Calu3 (cell line): Measurements from ENCODE around the gene FSD2. TPM values are rescaled to one million over a fixed set of nuclear protein-coding genes. Genes with fewer than 3 reads are reported as not detected.
"Not testable (repeated sequence)": the region's sequence is repeated elsewhere in the genome, so short reads cannot be mapped to it uniquely, and the experiment has no call there.

ENCODE experiments used
- BruUV-seq: library from RNA; stranded (reverse); fragments of 400-500 nt; replicated peaks from 2 replicates; lab custom pipeline; 2021; lab: Mats Ljungman, UMichigan
- CTCF ChIA-PET: fragments of 300-600 bp; sonication (Branson Sonifier 250); formaldehyde crosslinking; loops from one replicate; lab custom pipeline; 2022; ENCODE audit warnings: antibody characterized with exemption; lab: Charles Lee
- DNase-seq: peaks from one replicate; pipeline ENCODE4 v3.0.0; 2022
- H3K27ac Mint-ChIP-seq: one replicate; pipeline ENCODE4 v1.8.0; 2022; ENCODE audit warnings: mixed read lengths; ENCODE audit not compliant: unreplicated experiment
- H3K27me3 Mint-ChIP-seq: one replicate; pipeline ENCODE4 v1.8.0; 2022; ENCODE audit warnings: mixed read lengths; ENCODE audit not compliant: unreplicated experiment
- H3K36me3 Mint-ChIP-seq: one replicate; pipeline ENCODE4 v1.8.0; 2022; ENCODE audit warnings: mild to moderate bottlenecking, moderate library complexity, mixed read lengths; ENCODE audit not compliant: insufficient read depth, unreplicated experiment
- H3K4me1 Mint-ChIP-seq: one replicate; pipeline ENCODE4 v1.8.0; 2022; ENCODE audit warnings: mild to moderate bottlenecking, low read depth, mixed read lengths; ENCODE audit not compliant: unreplicated experiment
- H3K4me3 Mint-ChIP-seq: one replicate; pipeline ENCODE4 v1.8.0; 2022; ENCODE audit warnings: mild to moderate bottlenecking, low read depth, moderate library complexity, mixed read lengths; ENCODE audit not compliant: unreplicated experiment
- H3K9me3 Mint-ChIP-seq: one replicate; pipeline ENCODE4 v1.8.0; 2022; ENCODE audit warnings: low read depth, mixed read lengths; ENCODE audit not compliant: unreplicated experiment
- intact Hi-C: fragments of 100-400 bp; cut with micrococcal nuclease; formaldehyde crosslinking; loops from one replicate; pipeline ENCODE4 v1.10.0; 2022; ENCODE audit not compliant: unreplicated experiment
- total RNA-seq: library from RNA; stranded (reverse); gene quantifications from 2 replicates; pipeline ENCODE4 v1.2.3, GENCODE V29; 2022
- TF ChIP-seq, protein P1 (sequence below): fragments of 200-600 bp; IDR thresholded peaks from one replicate; pipeline ENCODE4 v1.8.0; 2022; ENCODE audit warnings: antibody characterized with exemption; ENCODE audit not compliant: unreplicated experiment

Gene FSD2
- total RNA-seq, 1 experiment from 2014 or later = not detected

DNA sequence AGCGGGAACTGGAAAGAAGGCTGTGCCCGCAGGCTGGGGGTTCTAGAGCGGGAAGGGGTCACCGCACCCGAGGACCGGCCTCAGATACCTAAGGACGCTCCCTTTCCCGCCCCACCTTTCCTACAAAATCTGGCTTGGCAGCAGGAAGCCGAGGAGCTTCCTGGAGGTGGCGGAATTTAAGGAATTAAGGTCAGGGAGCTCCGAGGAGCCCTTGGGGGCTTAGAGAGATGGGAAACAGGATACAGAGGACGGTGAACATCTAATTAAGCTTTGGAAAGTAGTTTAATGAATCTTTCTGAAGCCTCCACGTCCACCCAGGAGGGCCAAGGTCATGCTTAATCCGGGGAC lies 95.7 kb downstream of the FSD2 start:
- H3K9me3 Mint-ChIP-seq = no peaks in the 10 kb centered on the region
- TF ChIP-seq, protein P1, sequence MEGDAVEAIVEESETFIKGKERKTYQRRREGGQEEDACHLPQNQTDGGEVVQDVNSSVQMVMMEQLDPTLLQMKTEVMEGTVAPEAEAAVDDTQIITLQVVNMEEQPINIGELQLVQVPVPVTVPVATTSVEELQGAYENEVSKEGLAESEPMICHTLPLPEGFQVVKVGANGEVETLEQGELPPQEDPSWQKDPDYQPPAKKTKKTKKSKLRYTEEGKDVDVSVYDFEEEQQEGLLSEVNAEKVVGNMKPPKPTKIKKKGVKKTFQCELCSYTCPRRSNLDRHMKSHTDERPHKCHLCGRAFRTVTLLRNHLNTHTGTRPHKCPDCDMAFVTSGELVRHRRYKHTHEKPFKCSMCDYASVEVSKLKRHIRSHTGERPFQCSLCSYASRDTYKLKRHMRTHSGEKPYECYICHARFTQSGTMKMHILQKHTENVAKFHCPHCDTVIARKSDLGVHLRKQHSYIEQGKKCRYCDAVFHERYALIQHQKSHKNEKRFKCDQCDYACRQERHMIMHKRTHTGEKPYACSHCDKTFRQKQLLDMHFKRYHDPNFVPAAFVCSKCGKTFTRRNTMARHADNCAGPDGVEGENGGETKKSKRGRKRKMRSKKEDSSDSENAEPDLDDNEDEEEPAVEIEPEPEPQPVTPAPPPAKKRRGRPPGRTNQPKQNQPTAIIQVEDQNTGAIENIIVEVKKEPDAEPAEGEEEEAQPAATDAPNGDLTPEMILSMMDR = no peak
- H3K4me1 Mint-ChIP-seq = peaks cover 18% of the 10 kb centered on the region
- peaks cover 10% of the 10 kb centered on the region for H3K36me3 Mint-ChIP-seq
- H3K4me3 Mint-ChIP-seq = no peak overlapping the region
- CTCF ChIA-PET = no interaction called here
- no peak overlapping the region for H3K27ac Mint-ChIP-seq
- DNase-seq = no peak
- no peaks in the 10 kb centered on the region for H3K27me3 Mint-ChIP-seq
- BruUV-seq = no TSS peak
- intact Hi-C loops = loop anchor here (5.0 kb wide), 1 partner anchor 42 kb away; no protein-coding TSS in a partner anchor

DNA sequence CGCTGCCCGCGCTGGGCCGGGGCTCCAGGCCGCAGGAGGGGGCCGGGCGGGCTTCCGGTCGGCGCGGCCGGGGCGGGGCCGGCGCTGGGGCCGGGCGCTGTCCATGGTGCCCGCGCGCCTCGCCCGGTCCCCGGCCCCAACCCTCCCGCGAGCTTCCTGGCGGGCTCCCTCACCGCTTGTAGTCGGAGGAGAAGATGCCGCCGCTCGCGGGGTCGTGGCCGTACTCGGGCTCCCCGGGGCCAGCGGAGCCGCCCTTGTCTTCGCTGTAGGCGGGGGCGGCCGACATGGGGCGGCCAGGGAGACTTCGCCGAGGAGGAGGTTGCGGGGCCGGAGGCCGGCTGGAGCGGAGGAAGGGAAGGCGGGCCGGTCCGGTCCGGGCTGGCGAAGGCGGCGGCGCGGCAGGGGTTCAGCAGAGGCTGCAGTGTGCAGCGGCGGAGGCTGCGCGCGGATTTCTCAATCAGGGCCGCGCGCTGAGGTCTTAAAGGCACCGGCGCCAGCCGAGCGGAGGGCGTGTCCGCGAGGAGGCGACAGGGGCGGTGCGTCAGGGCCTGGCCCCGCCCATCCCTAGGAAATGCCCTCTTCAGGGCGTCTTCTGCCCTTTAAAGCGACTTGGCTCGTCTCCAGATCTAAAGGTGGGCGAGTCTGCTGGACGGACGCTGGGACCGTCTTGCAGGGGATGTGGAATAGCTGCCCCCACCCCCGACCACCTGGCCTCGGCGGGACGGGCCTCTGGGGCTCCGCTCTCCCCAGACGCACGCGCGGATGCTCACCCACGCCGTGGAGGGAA lies 96.3 kb downstream of the FSD2 start, which contains the start of gene AP3B2:
AP3B2 (minus strand) TSS at position 455 of the 787 bp plus-strand sequence; CDS start at position 286, 169 bp downstream.
- CTCF ChIA-PET = interaction anchor here (0.8 kb wide), 1 partner anchor 123 kb away, joined by 3 read pairs; no protein-coding TSS in a partner anchor
- intact Hi-C loops = loop anchor here (5.0 kb wide), 1 partner anchor 43 kb away; no protein-coding TSS in a partner anchor
- no peak within 1 kb of the TSS for H3K27ac Mint-ChIP-seq

DNA sequence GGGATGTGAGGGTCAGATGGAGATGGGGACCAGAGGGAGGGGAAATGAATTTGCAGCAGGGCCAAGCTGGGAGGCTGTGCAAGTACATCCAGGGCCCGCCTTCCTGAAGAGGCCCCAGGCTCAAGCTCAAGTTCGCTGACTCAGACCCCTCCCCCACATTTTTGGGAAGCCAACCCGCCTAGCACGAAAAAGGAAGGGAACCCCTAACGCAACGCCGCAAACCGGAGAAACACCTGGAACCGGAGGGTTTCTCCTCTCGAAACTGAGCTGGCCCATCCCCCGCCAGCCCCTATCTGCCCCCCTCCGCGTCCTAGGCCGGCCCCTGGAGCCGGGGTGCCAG lies 96.8 kb downstream of the FSD2 start:
- H3K4me1 Mint-ChIP-seq = peaks cover 16% of the 10 kb centered on the region
- CTCF ChIA-PET = interaction anchor here (0.8 kb wide), 1 partner anchor 124 kb away, joined by 3 read pairs; no protein-coding TSS in a partner anchor
- H3K4me3 Mint-ChIP-seq = no peak overlapping the region
- intact Hi-C loops = no loop called here
- TF ChIP-seq, protein P1 = no peak
- H3K36me3 Mint-ChIP-seq = peaks cover 10% of the 10 kb centered on the region
- no peak overlapping the region for H3K27ac Mint-ChIP-seq
- H3K9me3 Mint-ChIP-seq = no peaks in the 10 kb centered on the region
- peak; percentile 16 for DNase-seq
- BruUV-seq = no TSS peak
- H3K27me3 Mint-ChIP-seq = no peaks in the 10 kb centered on the region

More for the DNA sequence above, 96.3 kb downstream of the FSD2 start, which contains the start of gene AP3B2:
- DNase-seq = peak; percentile 87
- Mint-ChIP-seq H3K27me3 (no peaks in the 10 kb centered on the region), H3K9me3 (no peaks in the 10 kb centered on the region), H3K4me3 (no peak within 1 kb of the TSS), H3K4me1 (peaks cover 18% of the 10 kb centered on the region), H3K36me3 (peaks cover 10% of the 10 kb centered on the region)
- BruUV-seq = no TSS peak
- TF ChIP-seq, protein P1 = no peak

DNA sequence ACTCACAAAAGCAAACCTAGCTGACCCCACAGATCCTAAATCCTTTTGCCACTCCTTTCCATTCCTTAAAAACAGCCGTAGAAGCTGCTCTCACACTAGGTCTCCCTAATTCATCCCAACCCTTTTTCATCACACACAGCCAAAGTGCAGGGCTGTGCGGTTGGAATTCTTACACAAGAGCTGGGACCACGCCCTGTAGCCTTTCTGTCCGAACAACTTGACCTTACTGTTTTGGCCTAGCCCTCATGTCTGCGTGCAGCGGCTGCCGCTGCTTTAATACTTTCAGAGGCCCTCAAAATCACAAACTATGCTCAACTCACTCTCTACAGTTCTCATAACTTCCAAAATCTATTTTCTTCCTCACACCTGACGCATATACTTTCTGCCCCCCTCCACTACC lies 100.0 kb downstream of the FSD2 start:
- H3K27ac Mint-ChIP-seq, BruUV-seq, H3K9me3 Mint-ChIP-seq, CTCF ChIA-PET, DNase-seq, H3K4me1 Mint-ChIP-seq, H3K27me3 Mint-ChIP-seq, H3K36me3 Mint-ChIP-seq, H3K4me3 Mint-ChIP-seq, intact Hi-C loops: not testable (repeated sequence)

Other genes starting within 250 kb of the FSD2 start
- gene CPEB1, start 158.7 kb downstream of the FSD2 start, total RNA-seq = 5.3 and 7.6 TPM in 2 replicates
- 13.1 and 24.7 TPM in 2 replicates for gene AP3B2, start 96.2 kb downstream of the FSD2 start, total RNA-seq
- 12.1 and 12.5 TPM in 2 replicates for gene WHAMM, start 3.6 kb upstream of the FSD2 start, total RNA-seq
- gene HOMER2, start 146.7 kb upstream of the FSD2 start, total RNA-seq = 32.2 and 49.4 TPM in 2 replicates
- 31.5 and 34.5 TPM in 2 replicates for gene RAMAC, start 180.1 kb upstream of the FSD2 start, total RNA-seq
- 34.0 and 40.7 TPM in 2 replicates for gene C15orf40, start 205.6 kb upstream of the FSD2 start, total RNA-seq